Measurements from ENCODE around the gene ECHS1. TPM values are rescaled to one million over a fixed set of nuclear protein-coding genes. Genes with fewer than 3 reads are reported as not detected.

ECHS1 gene
- total and polyA plus RNA-seq, 4 donors, result 52.1 to 115 (median 100) TPM

DNA sequence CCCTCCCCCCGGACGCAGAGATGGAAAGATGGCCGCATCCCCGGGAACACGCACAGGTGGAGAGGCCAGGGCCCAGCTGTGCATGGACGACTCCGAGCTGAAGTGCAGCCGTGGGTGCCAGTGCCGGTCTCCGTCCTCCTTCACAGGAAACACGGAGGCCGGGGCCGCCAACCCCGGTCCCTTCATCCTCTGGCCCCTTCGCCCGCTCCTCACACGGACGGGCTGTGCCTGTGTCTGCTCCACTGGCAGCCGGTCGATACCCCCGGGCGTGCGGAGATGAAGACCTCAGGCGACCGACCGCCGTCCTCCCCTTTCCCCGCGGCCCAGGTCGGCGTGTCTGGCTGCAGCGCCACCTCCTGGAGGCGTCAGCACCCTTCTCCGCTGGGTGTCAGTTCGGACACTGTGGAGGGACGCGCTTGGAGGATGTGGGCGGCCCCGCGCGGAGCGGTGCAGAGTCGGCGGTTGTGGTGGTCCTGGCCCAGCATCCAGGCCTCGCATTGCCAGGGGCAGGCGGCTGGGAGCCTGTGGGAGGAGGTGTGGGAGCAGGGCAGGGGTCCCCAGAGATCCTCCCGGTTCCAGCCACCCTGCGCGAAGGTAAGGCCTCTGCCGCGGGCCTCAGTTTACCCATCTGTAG, 54.5 kb downstream of the ECHS1 start:
- H3K27ac ChIP-seq (ENCODE audit: low read depth, low read length), result no peak overlapping the region
- peak overlapping the region; percentile 28 for H3K4me3 ChIP-seq (ENCODE audit: low read depth, low read length)
- DNase-seq (ENCODE audit: low read depth in 4 of 6, low spot score in 6 of 6), result peak in 3 of 6 donors; percentile 45 to 87 (median 80)
- WGBS (ENCODE audit: insufficient coverage), result 8% methylated on average over 50 of the region's 51 CpGs
- peaks cover 9% of the 10 kb centered on the region for H3K36me3 ChIP-seq (ENCODE audit: control insufficient read depth, insufficient read depth, low read length)
- no peaks in the 10 kb centered on the region for H3K27me3 ChIP-seq (ENCODE audit: control insufficient read depth, insufficient read depth, low read length)
- no peaks in the 10 kb centered on the region for H3K9me3 ChIP-seq (ENCODE audit: control insufficient read depth, insufficient read depth, low read length)
- H3K4me1 ChIP-seq (ENCODE audit: control insufficient read depth, insufficient read depth, low read length), result peaks cover 23% of the 10 kb centered on the region

DNA sequence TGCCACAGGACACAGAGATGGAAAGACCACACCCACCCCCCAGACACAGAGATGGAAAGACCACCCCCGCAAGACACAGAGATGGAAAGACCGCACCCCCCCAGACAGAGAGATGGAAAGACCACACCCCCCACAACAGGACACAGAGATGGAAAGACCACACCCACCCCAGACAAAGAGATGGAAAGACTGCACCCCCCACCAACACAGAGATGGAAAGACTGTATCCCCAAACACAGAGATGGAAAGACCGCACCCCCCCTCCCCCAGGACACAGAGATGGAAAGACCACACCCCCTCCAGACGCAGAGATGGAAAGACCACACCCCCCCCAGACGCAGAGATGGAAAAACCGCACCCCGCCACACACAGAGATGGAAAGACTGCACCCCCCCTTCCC, 56.4 kb downstream of the ECHS1 start:
- no CpG with 5 or more reads among the region's 7 CpGs for WGBS (ENCODE audit: insufficient coverage)
- DNase-seq (ENCODE audit: low read depth in 4 of 6, low spot score in 6 of 6), result no peak
- H3K27ac ChIP-seq (ENCODE audit: low read depth, low read length), result no peak overlapping the region
- H3K36me3 ChIP-seq (ENCODE audit: control insufficient read depth, insufficient read depth, low read length), result peaks cover 25% of the 10 kb centered on the region
- no peaks in the 10 kb centered on the region for H3K27me3 ChIP-seq (ENCODE audit: control insufficient read depth, insufficient read depth, low read length)
- H3K4me3 ChIP-seq (ENCODE audit: low read depth, low read length), result no peak overlapping the region
- H3K4me1 ChIP-seq (ENCODE audit: control insufficient read depth, insufficient read depth, low read length), result peaks cover 23% of the 10 kb centered on the region
- no peaks in the 10 kb centered on the region for H3K9me3 ChIP-seq (ENCODE audit: control insufficient read depth, insufficient read depth, low read length)

- Histone ChIP-seq H3K27ac (ENCODE audit: low read depth, low read length) (no peak overlapping the region), H3K4me1 (ENCODE audit: control insufficient read depth, insufficient read depth, low read length) (peaks cover 23% of the 10 kb centered on the region)
- WGBS (ENCODE audit: insufficient coverage), result 83% methylated on average over 2 of the region's 9 CpGs
These were observed 56.9 kb downstream of the ECHS1 start for GRCh38 chr10:133316266-133316665.

DNA sequence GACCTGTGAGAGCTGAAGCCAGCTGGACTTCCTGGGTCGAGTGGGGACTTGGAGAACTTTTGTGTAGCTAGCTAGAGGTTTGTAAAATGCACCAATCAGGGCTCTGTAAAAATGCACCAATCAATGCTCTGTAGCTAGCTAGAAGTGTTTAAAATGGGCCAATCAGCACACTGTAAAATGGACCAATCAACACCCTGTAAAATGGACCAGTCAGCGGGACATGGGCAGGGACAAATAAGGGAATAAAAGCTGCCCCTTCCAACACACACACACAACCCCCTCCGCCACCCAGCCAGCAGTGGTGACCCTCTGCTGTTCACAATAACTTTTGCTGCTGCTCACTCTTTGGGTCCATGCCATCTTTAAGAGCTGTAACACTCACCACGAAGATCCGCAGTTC, 57.3 kb downstream of the ECHS1 start:
- Histone ChIP-seq H3K9me3 (ENCODE audit: control insufficient read depth, insufficient read depth, low read length) (no peaks in the 10 kb centered on the region), H3K36me3 (ENCODE audit: control insufficient read depth, insufficient read depth, low read length) (peaks cover 29% of the 10 kb centered on the region), H3K27me3 (ENCODE audit: control insufficient read depth, insufficient read depth, low read length) (no peaks in the 10 kb centered on the region), H3K27ac (ENCODE audit: low read depth, low read length) (no peak overlapping the region), H3K4me3 (ENCODE audit: low read depth, low read length) (no peak overlapping the region), H3K4me1 (ENCODE audit: control insufficient read depth, insufficient read depth, low read length) (peaks cover 23% of the 10 kb centered on the region)
- WGBS (ENCODE audit: insufficient coverage), result 85% methylated on average over 5 of the region's 5 CpGs
- DNase-seq (ENCODE audit: low read depth in 4 of 6, low spot score in 6 of 6), result peak in 1 of 6 donors; percentile 29

More at GRCh38 chr10:133316266-133316665, 56.9 kb downstream of the ECHS1 start:
- Histone ChIP-seq H3K36me3 (ENCODE audit: control insufficient read depth, insufficient read depth, low read length) (peaks cover 28% of the 10 kb centered on the region), H3K4me3 (ENCODE audit: low read depth, low read length) (no peak overlapping the region), H3K27me3 (ENCODE audit: control insufficient read depth, insufficient read depth, low read length) (no peaks in the 10 kb centered on the region), H3K9me3 (ENCODE audit: control insufficient read depth, insufficient read depth, low read length) (no peaks in the 10 kb centered on the region)
- no peak for DNase-seq (ENCODE audit: low read depth in 4 of 6, low spot score in 6 of 6)

DNA sequence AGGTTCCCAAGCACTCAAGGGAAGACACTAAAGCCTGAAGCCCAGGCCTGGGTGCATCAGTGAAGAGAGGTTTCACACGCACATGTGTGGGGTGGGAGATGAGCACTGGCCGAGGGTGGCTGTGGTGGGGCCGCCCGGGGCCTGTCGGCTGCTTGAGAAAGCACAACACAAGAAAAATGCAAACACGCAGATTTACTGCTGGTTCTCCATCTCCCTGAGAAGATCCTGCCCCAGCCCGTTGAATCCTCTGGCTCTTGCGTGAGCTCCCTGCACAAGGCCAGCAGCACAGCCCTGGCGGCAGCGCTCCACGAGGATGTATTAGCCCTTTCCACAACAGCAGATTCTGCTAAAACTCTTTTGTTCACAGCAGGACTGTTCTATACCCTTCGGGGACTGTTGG, 58.2 kb downstream of the ECHS1 start:
- peak in 1 of 6 donors; percentile 52 for DNase-seq (ENCODE audit: low read depth in 4 of 6, low spot score in 6 of 6)
- Histone ChIP-seq H3K4me1 (ENCODE audit: control insufficient read depth, insufficient read depth, low read length) (peaks cover 25% of the 10 kb centered on the region), H3K27me3 (ENCODE audit: control insufficient read depth, insufficient read depth, low read length) (no peaks in the 10 kb centered on the region), H3K27ac (ENCODE audit: low read depth, low read length) (peak overlapping the region; percentile 33), H3K4me3 (ENCODE audit: low read depth, low read length) (no peak overlapping the region), H3K9me3 (ENCODE audit: control insufficient read depth, insufficient read depth, low read length) (no peaks in the 10 kb centered on the region), H3K36me3 (ENCODE audit: control insufficient read depth, insufficient read depth, low read length) (peaks cover 38% of the 10 kb centered on the region)
- WGBS (ENCODE audit: insufficient coverage), result 89% methylated on average over 11 of the region's 12 CpGs

GRCh38 chr10:133313192-133313591, 60.0 kb downstream of the ECHS1 start:
- WGBS (ENCODE audit: insufficient coverage), result 83% methylated on average over 2 of the region's 4 CpGs
- peaks cover 21% of the 10 kb centered on the region for H3K4me1 ChIP-seq (ENCODE audit: control insufficient read depth, insufficient read depth, low read length)
- no peaks in the 10 kb centered on the region for H3K9me3 ChIP-seq (ENCODE audit: control insufficient read depth, insufficient read depth, low read length)
- H3K27me3 ChIP-seq (ENCODE audit: control insufficient read depth, insufficient read depth, low read length), result no peaks in the 10 kb centered on the region
- peaks cover 45% of the 10 kb centered on the region for H3K36me3 ChIP-seq (ENCODE audit: control insufficient read depth, insufficient read depth, low read length)
- H3K4me3 ChIP-seq (ENCODE audit: low read depth, low read length), result no peak overlapping the region
- H3K27ac ChIP-seq (ENCODE audit: low read depth, low read length), result no peak overlapping the region
- no peak for DNase-seq (ENCODE audit: low read depth in 4 of 6, low spot score in 6 of 6)

DNA sequence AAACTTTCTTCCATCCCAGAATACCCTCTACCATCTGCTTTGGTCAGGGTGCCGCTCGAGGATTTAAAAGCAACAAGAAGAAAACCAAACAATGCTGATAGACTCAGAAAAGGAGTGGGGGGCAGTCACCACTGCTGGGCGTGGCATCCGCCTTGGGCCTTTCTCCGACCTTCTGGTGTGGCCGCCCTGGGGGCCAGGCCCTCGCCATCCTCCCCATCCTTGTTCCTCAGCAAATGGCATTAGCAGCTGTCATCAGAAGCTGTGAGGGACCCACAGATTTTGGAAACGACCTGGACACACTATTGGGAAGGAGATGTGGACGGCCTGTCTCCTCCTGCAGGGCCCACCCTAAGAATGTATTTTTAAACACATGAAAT, 60.4 kb downstream of the ECHS1 start:
- Histone ChIP-seq H3K27ac (ENCODE audit: low read depth, low read length) (no peak overlapping the region), H3K36me3 (ENCODE audit: control insufficient read depth, insufficient read depth, low read length) (peaks cover 45% of the 10 kb centered on the region), H3K4me1 (ENCODE audit: control insufficient read depth, insufficient read depth, low read length) (peaks cover 25% of the 10 kb centered on the region), H3K9me3 (ENCODE audit: control insufficient read depth, insufficient read depth, low read length) (no peaks in the 10 kb centered on the region), H3K27me3 (ENCODE audit: control insufficient read depth, insufficient read depth, low read length) (no peaks in the 10 kb centered on the region), H3K4me3 (ENCODE audit: low read depth, low read length) (no peak overlapping the region)
- 95% methylated on average over 4 of the region's 9 CpGs for WGBS (ENCODE audit: insufficient coverage)
- no peak for DNase-seq (ENCODE audit: low read depth in 4 of 6, low spot score in 6 of 6)

Small RNAs within 50 kb of the gene (small RNA-seq; reads per million reads assigned to genes)
- gene AL360181.4 (ENCODE audit: low replicate concordance), result not detected
- gene BANF1P2 (ENCODE audit: low replicate concordance), result not detected
- gene MIR3944 (ENCODE audit: low replicate concordance), result not detected

Other genes with a start within 250 kb of the ECHS1 start
- 10 to 100 TPM in 1 of 2 donors, 1 to 10 TPM in 1; 8.3 to 14.3 TPM for gene KNDC1, start 213.1 kb downstream of the ECHS1 start, total RNA-seq
- gene KNDC1, start 213.1 kb downstream of the ECHS1 start, polyA plus RNA-seq (ENCODE audit: insufficient read length in 2 of 2), result 10 to 100 TPM; 32.8 to 35.8 TPM
- gene UTF1, start 143.1 kb downstream of the ECHS1 start, total RNA-seq, result not detected
- gene UTF1, start 143.1 kb downstream of the ECHS1 start, polyA plus RNA-seq (ENCODE audit: insufficient read length in 2 of 2), result not detected
- gene VENTX, start 135.5 kb downstream of the ECHS1 start, total RNA-seq, result under 1 TPM in 1 of 2 donors, not detected in 1; 0.06 TPM
- gene VENTX, start 135.5 kb downstream of the ECHS1 start, polyA plus RNA-seq (ENCODE audit: insufficient read length in 2 of 2), result under 1 TPM; 0.14 to 0.24 TPM
- gene ADAM8, start 96.5 kb downstream of the ECHS1 start, total RNA-seq, result 1 to 10 TPM; 1.7 to 3.9 TPM
- gene ADAM8, start 96.5 kb downstream of the ECHS1 start, polyA plus RNA-seq (ENCODE audit: insufficient read length in 2 of 2), result 1 to 10 TPM; 3.1 to 4.9 TPM
- gene TUBGCP2, start 64.5 kb downstream of the ECHS1 start, total RNA-seq, result 10 to 100 TPM; 35.0 to 45.9 TPM
- gene TUBGCP2, start 64.5 kb downstream of the ECHS1 start, polyA plus RNA-seq (ENCODE audit: insufficient read length in 2 of 2), result 10 to 100 TPM; 70.4 to 81.4 TPM
- 10 to 100 TPM in 1 of 2 donors, 1 to 10 TPM in 1; 9.4 to 21.5 TPM for gene ZNF511, start 64.4 kb downstream of the ECHS1 start, total RNA-seq
- 10 to 100 TPM; 22.6 to 25.8 TPM for gene ZNF511, start 64.4 kb downstream of the ECHS1 start, polyA plus RNA-seq (ENCODE audit: insufficient read length in 2 of 2)
- gene CALY, start 36.5 kb downstream of the ECHS1 start, total RNA-seq, result 10 to 100 TPM; 15.9 to 24.9 TPM
- 100 to 1,000 TPM; 230 to 251 TPM for gene CALY, start 36.5 kb downstream of the ECHS1 start, polyA plus RNA-seq (ENCODE audit: insufficient read length in 2 of 2)
- 10 to 100 TPM in 1 of 2 donors, not detected in 1; 16.5 TPM for gene PRAP1, start 26.0 kb downstream of the ECHS1 start, total RNA-seq
- gene PRAP1, start 26.0 kb downstream of the ECHS1 start, polyA plus RNA-seq (ENCODE audit: insufficient read length in 2 of 2), result under 1 TPM; 0.44 to 0.57 TPM
- 10 to 100 TPM in 1 of 2 donors, 1 to 10 TPM in 1; 3.4 to 22.6 TPM for gene FUOM, start 15.3 kb downstream of the ECHS1 start, total RNA-seq
- 1 to 10 TPM; 7.8 to 7.9 TPM for gene FUOM, start 15.3 kb downstream of the ECHS1 start, polyA plus RNA-seq (ENCODE audit: insufficient read length in 2 of 2)
- gene PAOX, start 5.9 kb upstream of the ECHS1 start, total RNA-seq, result 1 to 10 TPM; 6.4 to 8.1 TPM
- gene PAOX, start 5.9 kb upstream of the ECHS1 start, polyA plus RNA-seq (ENCODE audit: insufficient read length in 2 of 2), result 10 to 100 TPM; 11.5 to 13.4 TPM
- gene MTG1, start 20.8 kb upstream of the ECHS1 start, total RNA-seq, result 10 to 100 TPM; 23.4 to 35.1 TPM
- 10 to 100 TPM; 50.4 to 91.2 TPM for gene MTG1, start 20.8 kb upstream of the ECHS1 start, polyA plus RNA-seq (ENCODE audit: insufficient read length in 2 of 2)
- 1 to 10 TPM; 4.8 to 6.1 TPM for gene SPRN, start 51.3 kb upstream of the ECHS1 start, total RNA-seq
- 10 to 100 TPM; 38.9 to 42.5 TPM for gene SPRN, start 51.3 kb upstream of the ECHS1 start, polyA plus RNA-seq (ENCODE audit: insufficient read length in 2 of 2)
- gene SCART1, start 80.6 kb upstream of the ECHS1 start, total RNA-seq, result 1 to 10 TPM; 1.7 to 2.9 TPM
- 1 to 10 TPM; 1.9 to 2.7 TPM for gene SCART1, start 80.6 kb upstream of the ECHS1 start, polyA plus RNA-seq (ENCODE audit: insufficient read length in 2 of 2)
- 10 to 100 TPM in 1 of 2 donors, 1 to 10 TPM in 1; 5.0 to 12.7 TPM for gene CYP2E1, start 154.0 kb upstream of the ECHS1 start, total RNA-seq
- gene CYP2E1, start 154.0 kb upstream of the ECHS1 start, polyA plus RNA-seq (ENCODE audit: insufficient read length in 2 of 2), result 10 to 100 TPM; 18.1 to 21.6 TPM
- gene SYCE1, start 192.2 kb upstream of the ECHS1 start, total RNA-seq, result under 1 TPM; 0.40 to 0.83 TPM
- 1 to 10 TPM; 4.8 to 5.8 TPM for gene SYCE1, start 192.2 kb upstream of the ECHS1 start, polyA plus RNA-seq (ENCODE audit: insufficient read length in 2 of 2)

All from spinal cord (tissue), 10 donors.